H1 (cell line): ENCODE results near the gene ACBD6. TPM values are rescaled to one million over a fixed set of nuclear protein-coding genes. Genes with fewer than 3 reads are reported as not detected.

Experiments used
- CTCF ChIA-PET: fragments of 300-600 bp; sonication (Branson Sonifier 250); formaldehyde crosslinking; loops from one replicate; lab custom pipeline; 2021; ENCODE audit not compliant: partially characterized antibody; lab: Charles Lee
- POLR2A ChIA-PET: fragments of 300-600 bp; sonication (Branson Sonifier 250); formaldehyde crosslinking; loops from one replicate; lab custom pipeline; 2021; ENCODE audit warnings: inconsistent platforms; ENCODE audit not compliant: partially characterized antibody; lab: Charles Lee
- DNase-seq, 2 experiments: peaks; one replicate each; pipeline versions ENCODE4 v3.0.0 to v3.0.0-alpha.2; 2010 to 2022; ENCODE audit warnings: low spot score in 2 of 2, low read depth in 1 of 2, mixed read lengths in 1 of 2
- FAIRE-seq: peaks from 2 replicates; lab custom pipeline; 2011; peaks lifted over from hg19 to GRCh38; lab: Jason Lieb, UNC
- H2AFZ ChIP-seq: 2 replicates; pipeline ENCODE4 v1.8.1; 2012; ENCODE audit warnings: low read length, inconsistent platforms
- H2AK5ac ChIP-seq: 2 replicates; pipeline ENCODE4 v1.6.1; 2013; ENCODE audit warnings: low read depth, low read length
- H2BK120ac ChIP-seq: replicated peaks from 2 replicates; pipeline ENCODE3; 2013; ENCODE audit warnings: low read depth, low read length, inconsistent platforms
- H2BK12ac ChIP-seq: 2 replicates; pipeline ENCODE4 v1.6.1; 2013; ENCODE audit warnings: low read depth, low read length
- H2BK15ac ChIP-seq: 2 replicates; pipeline ENCODE4 v1.6.1; 2013; ENCODE audit warnings: low read length
- H2BK20ac ChIP-seq: 2 replicates; pipeline ENCODE4 v1.6.1; 2013; ENCODE audit warnings: low read length
- H2BK5ac ChIP-seq: 2 replicates; pipeline ENCODE4 v1.6.1; 2013; ENCODE audit warnings: low read depth, low read length
- H3K14ac ChIP-seq: 2 replicates; pipeline ENCODE4 v1.6.1; 2013; ENCODE audit warnings: inconsistent platforms; ENCODE audit not compliant: insufficient read length
- H3K18ac ChIP-seq: 2 replicates; pipeline ENCODE4 v1.6.1; 2013; ENCODE audit warnings: low read length; ENCODE audit errors: extremely low read depth
- H3K23ac ChIP-seq: 2 replicates; pipeline ENCODE4 v1.6.1; 2013; ENCODE audit warnings: inconsistent platforms; ENCODE audit not compliant: insufficient read length
- H3K23me2 ChIP-seq: 2 replicates; pipeline ENCODE4 v1.6.1; 2013; ENCODE audit warnings: low read depth, low read length
- H3K27ac ChIP-seq: 2 replicates; pipeline ENCODE4 v1.6.1; 2011; ENCODE audit warnings: low read depth, low read length, inconsistent platforms
- H3K27me3 ChIP-seq, 4 experiments: replicated peaks in 1 of 4; 1 replicate in 1 of 4; 2 replicates in 3 of 4; pipeline versions ENCODE4 v1.6.1 to v1.8.1; 2011 to 2013; ENCODE audit warnings: low read length in 3 of 4, mild to moderate bottlenecking in 3 of 4, inconsistent platforms in 2 of 4, mixed read lengths in 2 of 4, moderate library complexity in 1 of 4; ENCODE audit not compliant: control insufficient read depth in 3 of 4, insufficient read depth in 3 of 4; ENCODE audit errors: extremely low read depth in 1 of 4
- H3K36me3 ChIP-seq, 4 experiments: 2 replicates each; pipeline versions ENCODE4 v1.6.1 to v1.8.1; 2011 to 2013; ENCODE audit warnings: mild to moderate bottlenecking in 4 of 4, low read length in 3 of 4, moderate library complexity in 2 of 4, control low read depth in 1 of 4, inconsistent platforms in 1 of 4; ENCODE audit not compliant: insufficient read depth in 4 of 4, control insufficient read depth in 2 of 4
- H3K4ac ChIP-seq: replicated peaks from 2 replicates; pipeline ENCODE3; 2013; ENCODE audit warnings: low read length, low read depth, mixed read lengths, inconsistent platforms; ENCODE audit not compliant: insufficient read length
- H3K4me1 ChIP-seq, 4 experiments: replicated peaks in 1 of 4; 1 replicate in 1 of 4; 2 replicates in 3 of 4; pipeline versions ENCODE4 v1.6.1 to v1.8.1; 2011 to 2013; ENCODE audit warnings: low read length in 3 of 4, inconsistent platforms in 2 of 4, mixed read lengths in 1 of 4; ENCODE audit not compliant: insufficient read depth in 4 of 4, control insufficient read depth in 3 of 4
- H3K4me2 ChIP-seq, 2 experiments: 2 replicates each; pipeline versions ENCODE4 v1.6.1 to v1.8.1; 2011 to 2013; ENCODE audit warnings: low read depth in 2 of 2, low read length in 2 of 2, control low read depth in 1 of 2, inconsistent platforms in 1 of 2, mild to moderate bottlenecking in 1 of 2; ENCODE audit not compliant: insufficient read depth in 1 of 2
- H3K4me3 ChIP-seq, 4 experiments: fragments of 200-600, 300-600 bp in 1 of 4; sonication (generic), shearing (Covaris generic), sonication (Bioruptor Twin) in 1 of 4; 2 replicates each; pipeline versions ENCODE4 v1.5.1 to v1.8.1; 2011 to 2016; ENCODE audit warnings: low read length in 4 of 4, low read depth in 3 of 4, control low read depth in 2 of 4, inconsistent platforms in 2 of 4, mild to moderate bottlenecking in 2 of 4, mixed read lengths in 1 of 4, moderate library complexity in 1 of 4; ENCODE audit not compliant: insufficient read depth in 2 of 4; ENCODE audit errors: extremely low read depth in 1 of 4
- H3K56ac ChIP-seq: replicated peaks from 2 replicates; pipeline ENCODE3; 2013; ENCODE audit warnings: low read depth, mild to moderate bottlenecking, mixed read lengths, low read length, inconsistent platforms; ENCODE audit not compliant: insufficient read length
- H3K79me1 ChIP-seq: 2 replicates; pipeline ENCODE4 v1.6.1; 2013; ENCODE audit warnings: low read depth, low read length, control low read depth
- H3K79me2 ChIP-seq, 2 experiments: 2 replicates each; pipeline versions ENCODE4 v1.6.1 to v1.8.1; 2012 to 2013; ENCODE audit warnings: low read length in 2 of 2, mild to moderate bottlenecking in 2 of 2, inconsistent platforms in 1 of 2; ENCODE audit not compliant: insufficient read depth in 2 of 2, control insufficient read depth in 1 of 2
- H3K9ac ChIP-seq, 4 experiments: replicated peaks in 1 of 4; 1 replicate in 1 of 4; 2 replicates in 3 of 4; pipeline versions ENCODE4 v1.6.1 to v1.8.1; 2011 to 2013; ENCODE audit warnings: low read depth in 3 of 4, low read length in 3 of 4, control low read depth in 2 of 4, mild to moderate bottlenecking in 2 of 4, moderate library complexity in 2 of 4, inconsistent platforms in 1 of 4; ENCODE audit errors: extremely low read depth in 1 of 4
- H3K9me3 ChIP-seq, 2 experiments: 2 replicates each; pipeline versions ENCODE4 v1.6.1 to v1.8.1; 2012 to 2013; ENCODE audit warnings: mild to moderate bottlenecking in 2 of 2, moderate library complexity in 2 of 2, control low read depth in 1 of 2, inconsistent platforms in 1 of 2, low read depth in 1 of 2, low read length in 1 of 2, mixed read lengths in 1 of 2; ENCODE audit not compliant: insufficient read depth in 2 of 2
- H4K20me1 ChIP-seq, 2 experiments: replicated peaks in 1 of 2; 2 replicates each; pipeline versions ENCODE3 to v1.8.1; 2011 to 2013; ENCODE audit warnings: inconsistent platforms in 2 of 2, low read length in 2 of 2, mild to moderate bottlenecking in 1 of 2; ENCODE audit not compliant: insufficient read depth in 2 of 2, control insufficient read depth in 1 of 2
- H4K5ac ChIP-seq: 2 replicates; pipeline ENCODE4 v1.6.1; 2013; ENCODE audit warnings: low read length, low read depth, mixed read lengths, inconsistent platforms; ENCODE audit not compliant: insufficient read length
- H4K8ac ChIP-seq: 2 replicates; pipeline ENCODE4 v1.8.0; 2013; ENCODE audit warnings: mild to moderate bottlenecking, moderate library complexity, low read length, inconsistent platforms; ENCODE audit not compliant: insufficient read depth; ENCODE audit errors: extremely low read depth
- H4K91ac ChIP-seq: replicated peaks from 2 replicates; pipeline ENCODE3; 2013; ENCODE audit warnings: low read length, mixed read lengths, inconsistent platforms; ENCODE audit not compliant: insufficient read length
- ATF3 ChIP-seq: IDR thresholded peaks from 2 replicates; pipeline ENCODE4 v1.6.1; 2011; ENCODE audit warnings: low read depth, mild to moderate bottlenecking, low read length; ENCODE audit not compliant: insufficient read depth
- GTF2F1 ChIP-seq: IDR thresholded peaks from 2 replicates; pipeline ENCODE4 v1.6.1; 2012; ENCODE audit warnings: low read depth, low read length, improper control_type of control experiment, borderline replicate concordance
- JUN ChIP-seq: IDR thresholded peaks from 2 replicates; pipeline ENCODE4 v1.6.1; 2011; ENCODE audit warnings: low read depth, mild to moderate bottlenecking, improper control_type of control experiment, low read length
- MAFK ChIP-seq: IDR thresholded peaks from 2 replicates; pipeline ENCODE4 v1.6.1; 2012; ENCODE audit warnings: low read depth, mild to moderate bottlenecking, improper control_type of control experiment, low read length
- NANOG ChIP-seq: IDR thresholded peaks from 2 replicates; pipeline ENCODE4 v1.6.1; 2011; ENCODE audit warnings: low read length, low read depth, mild to moderate bottlenecking, inconsistent platforms; ENCODE audit not compliant: insufficient read depth, poor library complexity, severe bottlenecking
- RFX5 ChIP-seq: IDR thresholded peaks from 2 replicates; pipeline ENCODE4 v1.6.1; 2011; ENCODE audit warnings: low read depth, low read length, improper control_type of control experiment, borderline replicate concordance
- SIN3A ChIP-seq, 2 experiments: IDR thresholded peaks in 1 of 2; conservative IDR thresholded peaks in 1 of 2; 2 replicates each; pipeline ENCODE4 v1.6.1; 2011 to 2012; ENCODE audit warnings: low read length in 2 of 2, improper control_type of control experiment in 1 of 2, low read depth in 1 of 2, mild to moderate bottlenecking in 1 of 2
- SP1 ChIP-seq: IDR thresholded peaks from 2 replicates; pipeline ENCODE4 v1.6.1; 2011; ENCODE audit warnings: low read depth, low read length
- YY1 ChIP-seq: IDR thresholded peaks from 2 replicates; pipeline ENCODE4 v1.6.1; 2011; ENCODE audit warnings: low read depth, mild to moderate bottlenecking, low read length
- ZNF274 ChIP-seq: IDR thresholded peaks from 2 replicates; pipeline ENCODE4 v1.7.0; 2012; ENCODE audit warnings: low read length, borderline replicate concordance; ENCODE audit errors: extremely low read depth
- whole genome bisulfite sequencing, 2 experiments: shearing (Covaris generic) in 1 of 2; methylation state at CpG; one replicate each; pipeline versions ENCODE4 v1.1.6 to v1.1.7; 2013 to 2015; ENCODE audit warnings: low lambda C conversion rate in 2 of 2, mixed read lengths in 2 of 2, inconsistent platforms in 1 of 2, low coverage in 1 of 2, missing lambda C conversion rate in 1 of 2; ENCODE audit not compliant: insufficient replicate concordance in 2 of 2, insufficient coverage in 1 of 2, insufficient read length in 1 of 2; ENCODE audit errors: extremely low coverage in 1 of 2, missing lambda C conversion rate in 1 of 2; 5-methylcytosine and 5-hydroxymethylcytosine counted together
- polyA plus RNA-seq, 7 experiments: library from polyadenylated mRNA; depleted of rRNA in 3 of 7; stranded (reverse) in 5 of 7; unstranded in 2 of 7; fragments of >200 nt in 5 of 7; fragments of 200-250 nt in 2 of 7; gene quantifications; 1 replicate in 5 of 7; 2 replicates in 1 of 7; 4 replicates in 1 of 7; pipeline versions ENCODE4 v1.2.1 to v1.2.3, GENCODE V29; 2011 to 2013; ENCODE audit warnings: missing spikeins in 2 of 7, mixed read lengths in 2 of 7
- total RNA-seq: library from RNA; stranded (reverse); fragmentation: NEBNext Ultra II Directional; extraction: Animal tissue kit (Norgen Biotek cat#: 25700); gene quantifications from 2 replicates; pipeline ENCODE4 v1.2.1, GENCODE V29; 2021

The ACBD6 gene
- total and polyA plus RNA-seq, 2 of the 8 experiments (the other 6 are each of a cell fraction or from before 2014, with no cell fraction given), result 52.0 to 67.7 TPM

- no peaks in the 10 kb centered on the region for H3K23me2 ChIP-seq
- no peak overlapping the region for H3K14ac ChIP-seq
- no peak overlapping the region for H2BK15ac ChIP-seq
- H3K79me2 ChIP-seq, result no peaks in the 10 kb centered on the region
- no peaks in the 10 kb centered on the region; a peak in 1 of 8 replicates for H3K36me3 ChIP-seq
- no peak overlapping the region for H4K8ac ChIP-seq
- H3K27me3 ChIP-seq, result no peaks in the 10 kb centered on the region; a peak in 1 of 7 replicates
- H3K4me3 ChIP-seq, result no peak overlapping the region
- no peak overlapping the region for H2BK20ac ChIP-seq
- H3K79me1 ChIP-seq, result no peaks in the 10 kb centered on the region
- DNase-seq (no peak), FAIRE-seq (no peak)
- no peak overlapping the region for H2BK5ac ChIP-seq
- no peak overlapping the region for H3K27ac ChIP-seq
- H3K23ac ChIP-seq, result no peak overlapping the region
- no peak overlapping the region for H2AK5ac ChIP-seq
- H2BK120ac ChIP-seq, result no peak overlapping the region
- WGBS, 2 experiments, result 91% methylated on average over 12 of the region's 12 CpGs; no CpG with 5 or more reads in 1 of the 2 experiments
- H4K5ac ChIP-seq, result no peak overlapping the region
- H2BK12ac ChIP-seq, result no peak overlapping the region
- H2AFZ ChIP-seq, result no peak overlapping the region
- H3K4me1 ChIP-seq, result peaks cover under 1 to 14% (median 4%) of the 10 kb centered on the region in 4 experiments; a peak in 6 of 7 replicates
- no peak overlapping the region for H3K4me2 ChIP-seq
- ChIA-PET POLR2A (interaction anchor here (1.1 kb wide), 1 partner anchor 15 kb away, joined by 5 read pairs; no protein-coding TSS in a partner anchor), CTCF (interaction anchor here (0.6 to 17.1 kb wide), 9 partner anchors 8 to 220 kb away, joined by 3 to 244 read pairs (median 15); no protein-coding TSS in a partner anchor)
- no peak overlapping the region for H4K91ac ChIP-seq
- H3K18ac ChIP-seq, result no peak overlapping the region
- H3K9ac ChIP-seq, result no peak overlapping the region
- H4K20me1 ChIP-seq, result no peaks in the 10 kb centered on the region
- no peaks in the 10 kb centered on the region for H3K9me3 ChIP-seq
- H3K56ac ChIP-seq, result no peak overlapping the region
- no peak overlapping the region for H3K4ac ChIP-seq
- TF ChIP-seq GTF2F1 (no peak), ATF3 (no peak), NANOG (no peak), SP1 (no peak), MAFK (no peak), ZNF274 (no peak), YY1 (no peak), SIN3A (conservative IDR thresholded peaks at IDR 0.05 in 1 of 2, IDR thresholded peaks at IDR 0.05 in 1 of 2; ENCODE audit: low read depth in 1 of 2, low read length in 2 of 2) (no peak), RFX5 (no peak), JUN (no peak)
Measured at GRCh38 chr1:180262628-180263488, 239.5 kb downstream of the ACBD6 start.
